Measurements from ENCODE around the gene KRT33B. TPM values are rescaled to one million over a fixed set of nuclear protein-coding genes. Genes with fewer than 3 reads are reported as not detected.
A peak's percentile ranks its signal among the peaks of the same experiment; 100 is the strongest.

KRT33B gene
- total RNA-seq, 1 donor from 2014 or later, result not detected

GRCh38 chr17:41411072-41411840 is 41.6 kb upstream of the KRT33B start:
- Histone ChIP-seq H3K36me3 (ENCODE audit: insufficient read depth, low read length) (no peaks in the 10 kb centered on the region), H3K79me2 (ENCODE audit: insufficient read depth, low read length) (no peaks in the 10 kb centered on the region), H4K20me1 (ENCODE audit: insufficient read depth, low read length) (no peaks in the 10 kb centered on the region), H3K9me3 (ENCODE audit: insufficient read depth, low read depth, low read length) (no peaks in the 10 kb centered on the region), H3K4me3 (ENCODE audit: insufficient read depth, low read depth, low read length) (no peak overlapping the region), H2AFZ (ENCODE audit: low read depth, low read length) (no peak overlapping the region), H3K27me3 (ENCODE audit: insufficient read depth, low read length) (no peaks in the 10 kb centered on the region), H3K4me2 (ENCODE audit: low read length) (no peak overlapping the region), H3K27ac (ENCODE audit: low read depth, low read length) (no peak overlapping the region), H3K4me1 (ENCODE audit: insufficient read depth, low read length) (peaks cover 11% of the 10 kb centered on the region), H3K9ac (ENCODE audit: low read length) (no peak overlapping the region)
- H3K27ac Mint-ChIP-seq (ENCODE audit: unreplicated experiment), result peak overlapping the region; percentile 15
- no peak for DNase-seq (ENCODE audit: low read depth)
- TF ChIP-seq, protein P1, sequence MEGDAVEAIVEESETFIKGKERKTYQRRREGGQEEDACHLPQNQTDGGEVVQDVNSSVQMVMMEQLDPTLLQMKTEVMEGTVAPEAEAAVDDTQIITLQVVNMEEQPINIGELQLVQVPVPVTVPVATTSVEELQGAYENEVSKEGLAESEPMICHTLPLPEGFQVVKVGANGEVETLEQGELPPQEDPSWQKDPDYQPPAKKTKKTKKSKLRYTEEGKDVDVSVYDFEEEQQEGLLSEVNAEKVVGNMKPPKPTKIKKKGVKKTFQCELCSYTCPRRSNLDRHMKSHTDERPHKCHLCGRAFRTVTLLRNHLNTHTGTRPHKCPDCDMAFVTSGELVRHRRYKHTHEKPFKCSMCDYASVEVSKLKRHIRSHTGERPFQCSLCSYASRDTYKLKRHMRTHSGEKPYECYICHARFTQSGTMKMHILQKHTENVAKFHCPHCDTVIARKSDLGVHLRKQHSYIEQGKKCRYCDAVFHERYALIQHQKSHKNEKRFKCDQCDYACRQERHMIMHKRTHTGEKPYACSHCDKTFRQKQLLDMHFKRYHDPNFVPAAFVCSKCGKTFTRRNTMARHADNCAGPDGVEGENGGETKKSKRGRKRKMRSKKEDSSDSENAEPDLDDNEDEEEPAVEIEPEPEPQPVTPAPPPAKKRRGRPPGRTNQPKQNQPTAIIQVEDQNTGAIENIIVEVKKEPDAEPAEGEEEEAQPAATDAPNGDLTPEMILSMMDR (IDR thresholded peaks at IDR 0.05; ENCODE audit: insufficient read depth, low read depth, low read length), result no peak
- no peak for TF ChIP-seq EZH2 (IDR thresholded peaks at IDR 0.05; ENCODE audit: insufficient read depth, low read length)
- no peak overlapping the region for H3K4me3 Mint-ChIP-seq (ENCODE audit: unreplicated experiment)
- no peaks in the 10 kb centered on the region for H3K36me3 Mint-ChIP-seq (ENCODE audit: low read depth, unreplicated experiment)
- FAIRE-seq, result no peak
- peaks cover 21% of the 10 kb centered on the region for H3K4me1 Mint-ChIP-seq (ENCODE audit: low read depth, unreplicated experiment)
- no peaks in the 10 kb centered on the region for H3K9me3 Mint-ChIP-seq (ENCODE audit: unreplicated experiment)
- peaks cover 17% of the 10 kb centered on the region for H3K27me3 Mint-ChIP-seq (ENCODE audit: low read depth, unreplicated experiment)

DNA sequence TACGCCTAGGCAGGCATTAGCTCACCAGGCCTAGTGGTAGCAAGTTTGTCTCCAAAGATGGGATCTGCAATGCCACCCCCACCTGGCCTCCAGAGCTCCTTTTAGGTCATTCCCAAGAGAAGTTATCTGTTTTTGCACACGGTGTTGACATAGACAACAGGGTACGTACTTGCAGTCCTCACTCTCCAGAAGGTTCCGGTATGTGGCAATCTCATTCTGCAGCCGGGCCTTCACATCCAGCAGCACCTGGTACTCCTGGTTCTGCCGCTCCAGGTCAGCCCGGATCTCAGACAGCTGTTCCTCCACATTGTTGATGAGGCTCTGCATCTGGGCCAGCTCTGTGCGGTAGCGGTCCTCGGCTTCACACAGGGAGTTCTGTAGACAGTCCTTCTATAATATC is 37.6 kb upstream of the KRT33B start:
- peaks cover 17% of the 10 kb centered on the region for H3K27me3 Mint-ChIP-seq (ENCODE audit: low read depth, unreplicated experiment)

More for the DNA sequence above, 37.6 kb upstream of the KRT33B start:
- Mint-ChIP-seq H3K9me3 (ENCODE audit: unreplicated experiment) (no peaks in the 10 kb centered on the region), H3K27ac (ENCODE audit: unreplicated experiment) (no peak overlapping the region), H3K4me1 (ENCODE audit: low read depth, unreplicated experiment) (peaks cover 28% of the 10 kb centered on the region), H3K36me3 (ENCODE audit: low read depth, unreplicated experiment) (no peaks in the 10 kb centered on the region), H3K4me3 (ENCODE audit: unreplicated experiment) (no peak overlapping the region)
- no peak overlapping the region for H3K4me3 ChIP-seq (ENCODE audit: insufficient read depth, low read depth, low read length)
- H3K27me3 ChIP-seq (ENCODE audit: insufficient read depth, low read length), result no peaks in the 10 kb centered on the region
- H3K27ac ChIP-seq (ENCODE audit: low read depth, low read length), result no peak overlapping the region
- H3K36me3 ChIP-seq (ENCODE audit: insufficient read depth, low read length), result no peaks in the 10 kb centered on the region
- H2AFZ ChIP-seq (ENCODE audit: low read depth, low read length), result no peak overlapping the region
- DNase-seq (ENCODE audit: low read depth) (no peak), FAIRE-seq (no peak)
- peaks cover 32% of the 10 kb centered on the region for H3K4me1 ChIP-seq (ENCODE audit: insufficient read depth, low read length)
- TF ChIP-seq, protein P1 (IDR thresholded peaks at IDR 0.05; ENCODE audit: insufficient read depth, low read depth, low read length), result no peak
- no peak for TF ChIP-seq EZH2 (IDR thresholded peaks at IDR 0.05; ENCODE audit: insufficient read depth, low read length)
- no peak overlapping the region for H3K4me2 ChIP-seq (ENCODE audit: low read length)
- no peak overlapping the region for H3K9ac ChIP-seq (ENCODE audit: low read length)
- no peaks in the 10 kb centered on the region for H4K20me1 ChIP-seq (ENCODE audit: insufficient read depth, low read length)
- no peaks in the 10 kb centered on the region for H3K79me2 ChIP-seq (ENCODE audit: insufficient read depth, low read length)
- no peaks in the 10 kb centered on the region for H3K9me3 ChIP-seq (ENCODE audit: insufficient read depth, low read depth, low read length)
